DMS53 treated with DMSO at 0.1 percent for 48 hours (cell line): ENCODE data around the gene GNRH2.
"Not testable (repeated sequence)": the region's sequence is repeated elsewhere in the genome, so short reads cannot be mapped to it uniquely, and the experiment has no call there.

Experiments
- DNase-seq: peaks from one replicate; lab custom pipeline; 2025; ENCODE audit not compliant: unreplicated experiment; lab: John Stamatoyannopoulos, UW

Gene GNRH2

DNA sequence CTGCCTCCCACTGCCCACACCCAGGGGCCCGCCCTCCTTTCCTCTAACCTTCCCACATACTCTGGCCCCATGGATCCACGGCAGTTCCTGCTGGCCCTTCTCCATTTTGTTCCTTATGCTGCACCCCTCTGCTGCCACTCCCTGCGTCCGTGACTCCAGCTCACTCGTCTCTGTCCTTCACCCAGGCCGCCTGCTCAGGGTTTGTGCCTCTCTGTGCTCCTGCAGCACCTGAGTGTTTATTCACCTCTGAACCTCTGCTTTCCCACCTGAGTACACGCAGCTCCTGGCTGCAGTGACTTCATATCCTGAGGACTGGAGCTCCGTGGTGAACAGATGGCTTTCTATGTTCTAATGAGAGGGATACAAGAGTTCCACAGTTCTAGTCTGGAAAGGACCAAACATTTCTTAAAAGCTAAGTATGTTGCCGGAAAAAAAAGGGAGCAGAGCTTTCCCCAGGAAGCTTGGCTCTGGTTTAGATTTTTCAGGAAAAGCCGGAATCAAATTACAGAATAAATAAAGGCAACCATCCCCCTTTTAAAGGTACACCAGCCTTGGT is 1.5 kb upstream of the GNRH2 start:
- DNase-seq = peak; percentile 82

- no peak for DNase-seq
Observed at GRCh38 chr20:3042625-3043024, 797 bp upstream of the GNRH2 start.

- DNase-seq = no peak
Observed at GRCh38 chr20:3044336-3044965, 1.0 kb downstream of the GNRH2 start.

DNA sequence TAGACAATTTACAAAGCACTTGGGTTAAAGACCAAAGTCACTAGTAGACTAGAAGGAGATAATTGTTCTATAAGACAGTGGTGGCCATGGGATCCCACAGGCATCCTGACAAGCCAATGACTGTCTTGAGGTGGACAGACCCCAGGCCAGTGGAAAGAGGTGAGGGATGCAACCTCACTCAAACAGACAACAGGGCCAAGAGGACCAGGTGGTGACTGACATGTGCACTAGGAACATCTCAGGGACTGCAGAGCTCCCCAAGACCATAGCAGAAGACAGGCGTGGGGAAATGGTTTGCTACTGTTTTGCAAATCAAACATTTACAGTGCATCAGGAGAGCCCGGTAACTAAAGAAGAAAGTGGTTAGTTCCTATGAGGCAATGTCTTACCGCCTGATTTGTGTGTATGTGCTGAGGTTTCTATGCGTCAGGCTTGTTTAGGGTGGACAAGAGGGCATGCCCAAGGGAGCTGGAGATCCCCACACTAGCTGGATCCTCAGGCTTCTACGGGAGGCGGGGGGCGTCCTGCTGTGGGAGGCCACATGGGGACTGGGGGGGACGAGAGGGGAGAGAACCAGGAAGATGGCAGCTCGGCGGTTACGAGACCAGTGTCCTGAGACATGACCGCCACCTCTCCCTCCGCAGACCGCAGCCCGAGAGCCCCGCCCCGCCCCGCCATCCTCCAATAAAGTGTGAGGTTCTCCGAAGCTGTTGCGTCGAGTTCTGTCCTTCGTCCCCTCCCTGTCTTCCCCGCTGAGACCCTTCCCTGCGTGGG is 1.8 kb downstream of the GNRH2 start:
- peak; percentile 84 for DNase-seq

DNA sequence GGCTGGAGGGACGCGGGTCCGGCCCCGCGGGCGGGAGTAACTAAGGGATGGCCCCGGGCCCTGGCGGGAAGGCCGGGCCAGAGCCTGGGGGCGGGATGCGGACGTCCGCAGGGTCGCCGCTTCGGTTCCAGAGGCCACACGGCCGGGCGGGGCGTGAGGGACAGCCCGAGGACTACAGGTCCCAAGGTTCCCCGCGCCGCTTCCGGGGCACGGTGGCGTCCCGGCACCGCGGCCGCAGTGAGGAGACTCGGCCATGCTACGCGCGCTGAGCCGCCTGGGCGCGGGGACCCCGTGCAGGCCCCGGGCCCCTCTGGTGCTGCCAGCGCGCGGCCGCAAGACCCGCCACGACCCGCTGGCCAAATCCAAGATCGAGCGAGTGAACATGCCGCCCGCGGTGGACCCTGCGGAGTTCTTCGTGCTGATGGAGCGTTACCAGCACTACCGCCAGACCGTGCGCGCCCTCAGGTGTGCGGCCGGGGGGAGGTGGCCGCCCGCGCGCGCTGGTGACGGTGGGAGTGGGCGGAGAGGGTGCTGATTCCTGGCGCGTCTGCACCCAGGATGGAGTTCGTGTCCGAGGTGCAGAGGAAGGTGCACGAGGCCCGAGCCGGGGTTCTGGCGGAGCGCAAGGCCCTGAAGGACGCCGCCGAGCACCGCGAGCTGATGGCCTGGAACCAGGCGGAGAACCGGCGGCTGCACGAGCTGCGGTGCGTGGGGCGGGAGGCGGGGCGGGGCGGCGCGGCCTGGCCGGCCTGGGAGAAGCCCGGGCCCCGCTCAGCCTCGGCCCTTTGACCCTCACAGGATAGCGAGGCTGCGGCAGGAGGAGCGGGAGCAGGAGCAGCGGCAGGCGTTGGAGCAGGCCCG is 2.6 kb downstream of the GNRH2 start, which contains the start of gene MRPS26:
Gene MRPS26 (plus strand): TSS at position 237 of the 861 bp plus-strand sequence. CDS start 17 bp downstream, at position 254.
- DNase-seq = peak; percentile 85

GRCh38 chr20:3046677-3047462 is 3.4 kb downstream of the GNRH2 start:
- DNase-seq = peak; percentile 19

GRCh38 chr20:3047486-3048419 is 4.3 kb downstream of the GNRH2 start:
- DNase-seq = no peak

- DNase-seq = no peak
Observed at GRCh38 chr20:3051385-3052019, 8.1 kb downstream of the GNRH2 start.

DNA sequence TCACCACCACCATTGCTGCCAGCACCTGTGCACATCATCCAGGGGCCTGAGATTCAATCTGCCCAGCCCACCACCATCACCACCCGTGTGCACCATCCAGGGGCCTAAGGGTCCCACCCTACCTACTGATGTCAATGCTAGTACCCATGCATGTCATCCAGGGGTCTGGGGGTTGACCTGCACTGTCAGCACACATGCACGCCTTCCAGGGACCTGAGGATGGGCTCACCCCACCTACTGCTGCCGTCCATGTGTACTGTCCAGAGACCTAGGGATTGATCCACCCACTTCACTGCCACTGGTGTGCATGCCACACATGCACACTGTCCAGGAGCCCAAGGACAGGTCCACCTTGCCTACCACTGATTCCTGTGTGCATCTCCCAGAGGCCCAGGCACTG is 16.1 kb downstream of the GNRH2 start:
- DNase-seq = no peak

- not testable (repeated sequence) for DNase-seq
Observed at GRCh38 chr20:3064119-3064518, 20.7 kb downstream of the GNRH2 start.

DNA sequence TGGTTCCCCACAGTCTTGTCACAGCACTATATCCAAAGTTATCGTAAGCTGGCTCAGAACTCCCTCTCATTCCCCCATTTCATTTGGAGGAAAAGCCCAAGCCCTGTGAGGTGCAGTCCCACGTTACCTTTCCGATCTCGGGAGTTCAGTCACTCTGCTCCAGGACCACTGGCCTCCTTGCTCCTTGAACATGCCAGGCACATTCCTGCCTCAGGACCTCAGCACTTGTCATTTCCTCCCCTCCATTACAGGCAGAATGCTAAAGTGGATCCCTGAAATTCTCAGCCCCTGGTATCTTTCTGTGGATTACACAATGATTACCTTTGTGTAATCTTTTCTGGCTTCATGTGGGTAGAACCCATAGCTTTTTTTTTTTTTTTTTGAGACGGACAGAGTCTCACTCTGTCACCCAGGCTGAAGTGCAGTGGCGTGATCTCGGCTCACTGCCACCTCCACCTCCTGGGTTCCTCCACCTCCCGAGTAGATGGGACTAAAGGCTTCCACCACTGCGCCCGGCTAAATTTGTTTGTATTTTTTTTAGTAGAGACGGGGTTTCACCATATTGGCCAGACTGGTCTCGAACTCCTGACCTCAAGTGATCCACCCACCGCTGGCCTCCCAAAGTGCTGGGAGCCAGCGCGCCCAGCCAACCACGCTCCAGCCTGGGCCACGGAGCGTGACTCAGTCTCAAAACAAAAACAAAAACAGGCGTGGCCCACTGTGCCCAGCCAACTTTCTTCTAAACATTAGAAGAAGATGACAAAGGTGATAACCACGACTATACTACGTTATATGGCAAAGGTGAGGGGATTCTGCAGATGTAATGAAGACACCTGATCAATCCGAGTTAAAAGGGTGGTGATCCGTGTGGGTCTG is 24.0 kb downstream of the GNRH2 start:
- DNase-seq = no peak

DNA sequence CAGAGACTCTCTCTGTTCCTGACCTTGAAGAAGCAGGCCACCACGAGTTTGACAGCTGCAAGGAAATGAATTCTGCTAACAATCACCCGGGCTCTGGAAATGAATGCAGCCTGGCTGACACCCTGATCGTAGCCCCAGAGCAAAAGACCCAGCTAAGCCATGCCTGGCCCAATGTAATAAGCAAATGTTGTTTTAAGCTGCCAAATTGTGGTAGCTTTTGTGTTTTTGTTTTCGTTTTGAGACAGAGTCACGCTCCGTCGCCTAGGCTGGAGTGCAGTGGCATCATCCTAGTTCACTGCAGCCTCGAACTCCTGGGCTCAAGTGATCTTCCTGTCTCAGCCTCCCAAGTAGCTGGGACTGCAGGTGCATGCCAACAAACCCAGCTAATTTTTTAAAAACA is 24.7 kb downstream of the GNRH2 start:
- no peak for DNase-seq

DNA sequence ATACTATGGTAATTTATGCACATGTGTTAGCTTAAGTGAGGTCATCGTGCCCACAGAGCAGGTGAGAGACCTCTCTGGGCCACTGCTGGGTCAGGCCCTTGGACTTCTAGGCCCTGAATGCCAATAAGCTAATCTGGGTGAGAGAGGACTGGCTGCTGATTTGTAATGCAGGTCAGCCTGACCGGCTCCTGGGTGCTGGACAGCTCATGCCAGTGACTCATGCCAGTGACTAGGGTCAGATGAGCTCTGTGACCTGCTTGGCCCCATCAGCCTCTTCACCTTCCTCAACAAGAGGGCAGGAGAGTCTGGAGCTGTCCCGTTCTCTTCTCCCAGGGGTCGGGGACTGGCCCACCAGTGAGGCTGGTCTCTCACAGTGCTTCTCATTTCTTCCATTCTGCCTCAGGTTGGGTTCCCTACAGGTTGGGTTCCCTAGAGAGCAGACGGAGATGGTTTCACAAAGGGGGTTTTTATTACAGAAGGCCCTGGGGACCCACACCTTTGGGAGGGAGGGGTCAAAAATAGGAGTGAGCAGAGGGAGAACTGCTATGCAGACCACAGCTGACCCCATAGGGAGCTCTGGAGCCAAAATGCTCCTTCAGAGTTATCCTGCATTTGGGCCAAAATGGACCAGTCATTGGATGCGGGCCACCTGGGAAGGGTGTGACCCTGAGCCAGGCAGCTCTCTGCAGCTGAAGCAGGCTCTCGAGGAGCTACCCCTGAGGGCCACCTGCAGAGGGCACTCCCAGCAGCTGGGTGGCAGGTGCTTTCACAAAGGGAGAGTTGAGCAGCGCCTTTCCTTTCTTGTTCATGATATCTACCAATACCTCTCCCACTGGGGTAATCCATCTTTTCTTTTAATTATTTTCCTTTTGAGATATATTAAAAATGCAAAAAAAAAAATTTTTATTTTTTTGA is 25.8 kb downstream of the GNRH2 start:
- DNase-seq = peak; percentile 37

GRCh38 chr20:3070725-3071124 is 27.3 kb downstream of the GNRH2 start:
- DNase-seq = no peak

- DNase-seq = no peak
Observed at GRCh38 chr20:3071266-3071609, 27.8 kb downstream of the GNRH2 start.

DNA sequence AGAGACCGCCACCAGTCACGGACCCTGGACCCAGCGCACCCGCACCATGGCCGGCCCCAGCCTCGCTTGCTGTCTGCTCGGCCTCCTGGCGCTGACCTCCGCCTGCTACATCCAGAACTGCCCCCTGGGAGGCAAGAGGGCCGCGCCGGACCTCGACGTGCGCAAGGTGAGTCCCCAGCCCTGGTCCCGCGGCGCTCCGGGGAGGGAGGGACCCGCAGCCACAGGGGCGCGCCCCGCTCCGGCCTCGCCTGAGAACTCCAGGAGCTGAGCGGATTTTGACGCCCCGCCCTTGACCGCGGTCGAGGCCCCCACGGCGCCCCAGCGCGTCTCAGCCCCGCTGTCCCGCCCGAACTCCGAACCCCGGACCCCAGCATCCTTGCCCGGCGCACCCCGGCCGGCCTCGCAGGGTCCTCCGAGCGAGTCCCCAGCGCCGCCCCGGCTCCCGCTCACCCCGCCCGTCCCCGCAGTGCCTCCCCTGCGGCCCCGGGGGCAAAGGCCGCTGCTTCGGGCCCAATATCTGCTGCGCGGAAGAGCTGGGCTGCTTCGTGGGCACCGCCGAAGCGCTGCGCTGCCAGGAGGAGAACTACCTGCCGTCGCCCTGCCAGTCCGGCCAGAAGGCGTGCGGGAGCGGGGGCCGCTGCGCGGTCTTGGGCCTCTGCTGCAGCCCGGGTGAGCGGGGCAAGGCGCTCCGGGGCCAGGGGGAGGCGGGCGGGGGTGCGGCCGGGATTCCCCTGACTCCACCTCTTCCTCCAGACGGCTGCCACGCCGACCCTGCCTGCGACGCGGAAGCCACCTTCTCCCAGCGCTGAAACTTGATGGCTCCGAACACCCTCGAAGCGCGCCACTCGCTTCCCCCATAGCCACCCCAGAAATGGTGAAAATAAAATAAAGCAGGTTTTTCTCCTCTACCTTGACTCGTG is 28.4 kb downstream of the GNRH2 start, which contains the start of gene OXT:
Gene OXT (plus strand): TSS at position 11 of the 920 bp plus-strand sequence. CDS start 36 bp downstream, at position 47.
- no peak for DNase-seq
